ENCODE data around the gene GUCD1.
A peak's percentile ranks its signal among the peaks of the same experiment; 100 is the strongest.
"Not testable (repeated sequence)": the region's sequence is repeated elsewhere in the genome, so short reads cannot be mapped to it uniquely, and the experiment has no call there.

GUCD1 gene

DNA sequence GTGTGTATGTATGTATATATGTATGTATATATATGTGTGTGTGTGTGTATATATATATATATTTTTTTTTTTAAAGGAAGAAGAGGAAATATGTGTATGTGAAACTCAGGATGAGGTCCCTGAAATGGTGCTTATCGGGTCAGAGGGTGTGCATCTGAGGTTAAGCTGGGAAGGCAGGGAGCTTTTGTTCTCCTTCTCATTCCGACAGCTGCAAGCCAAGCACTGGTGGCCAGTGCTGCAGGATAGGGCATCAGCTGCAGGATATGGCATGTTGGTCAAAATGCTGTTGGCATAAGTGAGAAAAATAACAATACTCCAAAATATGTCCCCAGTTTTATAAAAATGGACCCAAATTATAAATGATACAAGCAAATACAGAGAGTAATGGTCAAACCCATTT lies 8.3 kb upstream of the GUCD1 start:
- no peak for DNase-seq

DNA sequence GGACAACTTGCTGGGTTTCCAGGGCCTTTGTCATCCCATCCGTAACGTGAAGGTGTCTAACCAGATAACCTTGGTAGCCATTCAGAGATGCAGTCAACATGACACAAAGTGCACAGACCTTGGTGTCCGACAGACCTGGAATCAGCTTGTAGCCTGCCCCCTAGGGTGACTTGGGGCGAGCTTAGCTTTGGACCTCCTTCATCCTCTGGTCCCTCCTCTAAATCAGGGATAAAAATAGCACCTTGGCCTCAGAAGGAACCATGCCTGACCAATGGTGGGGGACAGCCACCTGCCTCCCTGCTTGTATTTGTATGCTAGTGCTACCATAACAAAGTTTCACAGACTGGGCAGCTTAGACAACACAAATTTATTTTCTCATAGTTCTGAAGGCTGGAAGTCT lies 4.5 kb upstream of the GUCD1 start:
- DNase-seq: no peak

DNA sequence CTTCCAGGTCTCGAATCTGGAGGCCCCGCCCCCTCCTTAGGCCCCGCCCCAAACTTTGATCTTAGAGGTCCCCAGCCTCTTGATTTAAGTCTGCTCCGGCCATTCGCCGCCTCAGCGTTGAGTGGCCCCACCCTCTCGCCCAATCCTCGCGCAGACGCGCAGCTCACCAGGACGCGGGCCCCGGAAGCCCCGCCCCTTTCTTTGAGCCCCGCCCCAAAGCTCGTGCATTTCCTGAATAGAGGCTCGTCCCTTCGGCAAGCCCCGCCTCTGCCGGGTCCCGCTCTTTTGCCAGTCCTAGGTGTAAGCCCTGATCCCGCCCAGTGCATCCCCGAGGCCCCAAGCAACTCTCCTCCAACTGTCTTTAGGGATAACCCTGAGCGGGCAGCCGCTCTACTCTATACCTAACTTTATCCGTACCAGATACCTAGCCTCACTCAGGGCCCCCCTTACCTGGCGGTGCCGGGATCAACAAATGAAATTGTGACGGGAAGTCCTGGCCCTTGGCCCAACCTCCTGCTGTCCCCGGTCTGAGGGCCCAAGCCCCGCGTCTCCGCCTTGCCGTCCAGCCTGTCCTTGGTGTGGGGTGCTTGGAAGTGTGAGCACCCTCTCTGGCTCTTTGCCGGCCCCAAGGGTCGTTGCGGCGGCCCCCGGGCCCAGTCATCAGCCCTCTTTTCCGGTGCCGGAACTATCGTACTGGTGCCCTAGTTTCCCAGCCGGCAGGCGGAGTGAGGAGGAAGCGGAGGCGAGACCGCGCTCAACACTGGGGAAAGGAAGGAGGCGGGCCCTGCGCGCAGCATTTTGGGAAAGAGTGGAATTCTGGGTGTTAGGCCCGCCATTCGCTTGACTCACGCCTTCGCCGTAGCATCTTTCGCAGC lies 464 bp upstream of the GUCD1 start, which contains the start of gene SNRPD3:
Gene SNRPD3 (plus strand): TSS at position 835 of the 875 bp plus-strand sequence. CDS start 1,676 bp downstream, outside the sequence.
- peak; percentile 93 to 96 for DNase-seq

DNA sequence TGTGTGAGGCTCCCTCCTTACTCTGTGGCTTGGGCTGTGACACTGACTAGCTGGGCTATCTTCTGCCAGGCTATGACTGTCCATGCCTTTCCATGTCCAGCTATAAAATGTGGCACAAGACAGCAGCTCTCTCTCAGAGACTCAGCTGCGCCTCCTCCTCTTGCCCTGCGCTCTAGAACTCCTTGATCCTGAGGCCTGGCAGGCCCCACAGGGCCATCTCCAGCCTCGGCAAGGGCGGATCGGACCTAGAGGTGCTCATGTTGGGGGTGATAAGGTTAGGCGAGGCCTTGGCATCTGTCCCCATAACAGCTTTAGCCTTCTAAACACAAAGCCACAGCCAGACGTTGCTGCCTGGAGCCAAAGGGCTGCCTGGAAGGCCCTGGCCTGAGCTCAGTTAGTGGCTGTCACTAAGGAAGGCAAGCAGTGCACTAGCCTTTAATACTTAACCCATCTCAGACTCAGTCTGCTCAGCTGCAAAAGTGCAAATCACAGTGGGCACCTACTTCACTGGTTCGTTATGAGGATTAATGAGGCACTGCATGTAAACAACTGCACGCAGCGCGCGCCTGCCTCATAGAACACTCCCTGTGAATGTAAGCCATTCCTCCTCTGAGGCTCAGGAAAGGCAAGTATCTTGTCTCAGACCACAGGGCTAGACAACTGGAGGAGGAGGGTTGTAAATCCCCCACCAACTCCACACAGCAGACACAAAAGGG lies 1.2 kb downstream of the GUCD1 start:
- DNase-seq: no peak

DNA sequence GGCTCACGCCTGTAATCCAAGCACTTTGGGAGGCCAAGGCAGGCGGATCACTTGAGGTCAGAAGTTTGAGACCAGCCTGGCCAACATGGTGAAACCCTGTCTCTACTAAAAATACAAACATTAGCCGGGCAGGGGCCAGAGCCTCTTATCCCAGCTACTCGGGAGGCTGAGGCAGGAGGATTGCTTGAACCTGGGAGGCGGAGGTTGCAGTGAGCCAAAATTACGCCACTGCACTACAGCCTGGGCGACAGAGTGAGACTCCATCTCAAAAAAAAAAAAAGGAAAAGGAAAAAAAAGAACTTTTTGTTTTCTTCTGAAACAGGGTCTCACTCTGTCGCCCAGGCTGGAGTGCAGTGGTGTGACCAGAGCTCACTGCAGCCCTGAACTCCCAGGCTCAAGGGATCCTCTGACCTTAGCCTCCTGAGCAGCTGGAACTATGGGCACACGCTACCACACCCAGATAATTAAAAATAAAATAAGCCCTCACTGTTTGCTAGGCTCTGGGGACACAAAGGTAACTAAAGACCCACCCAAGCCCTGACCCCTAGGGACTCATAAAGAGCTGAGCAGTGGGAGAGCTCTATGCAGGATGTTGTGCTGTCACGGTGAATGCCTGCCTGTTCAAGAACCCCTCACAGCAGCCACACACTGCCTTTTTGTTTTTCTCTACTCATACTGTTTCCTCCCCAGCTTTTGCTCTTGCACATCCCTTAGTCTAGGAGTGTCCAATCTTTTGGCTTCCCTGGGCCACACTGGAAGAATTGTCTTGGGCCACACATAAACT lies 2.2 kb downstream of the GUCD1 start:
- DNase-seq: not testable (repeated sequence)

DNA sequence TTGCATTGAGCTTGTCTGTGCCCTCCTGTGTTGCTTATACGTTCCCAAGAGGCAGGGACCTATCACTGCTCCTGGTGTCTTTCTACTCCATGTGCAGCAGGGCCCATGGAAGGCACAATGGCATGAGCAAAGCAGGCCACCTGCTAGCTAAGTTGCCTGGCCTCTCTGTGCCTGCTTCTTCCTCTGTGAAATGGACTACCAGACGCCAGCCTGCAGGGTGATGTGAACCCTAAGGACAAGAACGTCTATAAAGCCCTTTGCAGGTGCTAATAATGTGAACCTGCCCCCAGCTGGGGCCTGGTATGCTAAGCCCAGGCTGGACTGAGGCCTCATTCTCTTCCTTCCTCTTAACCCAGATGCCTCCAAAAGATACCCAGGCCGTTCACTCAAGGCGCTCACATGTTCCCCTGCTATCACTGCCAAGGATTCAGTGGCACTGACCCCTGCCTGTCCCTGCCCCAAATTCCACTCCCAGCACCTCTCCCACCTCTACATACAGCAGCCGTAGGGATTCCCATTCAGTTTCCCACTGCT lies 4.0 kb downstream of the GUCD1 start:
- no peak for DNase-seq

DNA sequence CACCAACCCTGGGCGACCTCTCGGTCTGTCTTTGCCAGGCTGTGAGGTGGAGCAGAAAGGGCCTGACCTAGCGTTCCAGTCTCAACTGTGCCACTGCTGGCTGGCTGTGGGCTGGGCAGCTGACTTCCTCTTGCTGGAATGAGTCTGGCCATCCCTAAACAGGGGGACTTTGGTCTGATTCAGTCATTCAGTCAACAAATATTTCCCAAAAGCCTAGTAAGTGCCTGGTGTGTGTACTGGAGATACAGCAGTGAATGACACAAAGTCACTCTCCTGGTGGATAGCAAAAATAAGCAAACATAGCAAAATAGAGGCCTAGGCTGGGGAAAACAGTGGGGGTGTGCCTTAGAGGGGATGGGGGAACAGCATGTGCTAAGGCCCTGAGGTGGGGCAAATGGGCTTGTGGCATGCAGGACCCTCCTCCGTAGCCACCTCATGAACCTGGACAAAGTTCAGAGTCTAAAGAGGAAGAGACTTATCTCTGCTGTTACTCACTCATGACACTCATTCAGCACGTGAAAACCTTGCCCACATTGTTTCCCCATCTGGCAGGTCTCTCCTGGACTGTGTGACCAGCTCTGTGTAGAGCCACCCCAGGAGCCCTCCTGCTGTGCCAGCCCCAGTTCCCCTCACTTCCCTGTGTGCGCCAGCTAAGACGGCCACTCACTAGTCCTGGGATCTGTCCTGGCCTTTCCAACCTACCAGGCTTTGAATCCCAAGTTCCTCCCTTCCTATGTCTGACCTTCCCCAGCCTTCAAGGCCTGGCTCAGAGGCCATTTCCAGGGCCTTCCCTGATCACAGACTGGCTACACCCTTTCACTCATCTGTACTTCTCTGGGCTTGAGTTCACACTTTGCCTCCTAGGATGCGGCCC lies 4.7 kb downstream of the GUCD1 start:
- no peak for DNase-seq

DNA sequence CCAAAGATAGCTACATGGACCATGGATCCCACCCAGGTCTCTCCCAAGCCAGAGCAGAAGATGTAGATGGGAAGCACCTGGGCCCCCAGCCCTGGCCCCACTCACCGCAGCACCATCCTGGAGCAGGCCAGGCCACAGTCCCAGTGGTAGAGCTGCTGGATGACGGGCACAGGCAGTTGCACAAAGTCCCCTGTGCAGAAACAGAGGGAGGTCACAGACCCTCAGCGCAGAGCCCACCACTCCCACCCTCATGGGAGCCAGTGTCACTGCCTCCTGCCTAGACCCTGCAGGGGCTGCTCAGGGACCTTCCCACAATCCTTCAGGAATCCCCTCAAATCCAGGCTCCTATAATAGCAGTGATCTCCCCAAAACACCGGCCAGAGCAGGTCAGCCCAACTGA lies 6.1 kb downstream of the GUCD1 start:
- no peak for DNase-seq

DNA sequence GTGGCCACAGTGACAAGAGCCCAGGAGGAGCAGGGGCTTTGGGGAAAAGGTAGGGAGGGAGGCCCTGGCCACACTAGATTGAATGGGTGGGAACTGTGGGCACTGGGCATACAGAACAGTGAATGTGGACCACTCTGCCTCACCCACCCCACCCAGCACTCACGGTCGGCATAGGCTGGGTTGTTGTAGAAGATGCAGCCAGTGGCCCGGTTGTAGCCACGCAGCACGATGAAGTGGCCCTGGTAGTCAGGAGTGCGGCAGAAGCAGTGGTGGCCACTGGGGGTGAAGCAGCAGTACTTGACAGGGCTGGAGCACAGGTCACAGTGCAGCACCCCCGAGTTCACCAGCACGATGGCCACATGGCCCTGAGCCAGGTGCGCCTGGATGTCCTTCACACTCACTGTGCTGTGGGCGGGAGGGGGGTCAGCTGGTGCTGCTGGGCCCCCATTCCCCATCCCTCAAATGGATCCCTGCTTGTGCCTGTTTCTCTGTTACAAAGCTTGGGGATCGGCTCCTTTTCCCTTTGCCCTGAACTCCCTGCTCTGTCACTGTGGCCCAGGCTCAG lies 11.2 kb downstream of the GUCD1 start:
- DNase-seq: no peak

DNA sequence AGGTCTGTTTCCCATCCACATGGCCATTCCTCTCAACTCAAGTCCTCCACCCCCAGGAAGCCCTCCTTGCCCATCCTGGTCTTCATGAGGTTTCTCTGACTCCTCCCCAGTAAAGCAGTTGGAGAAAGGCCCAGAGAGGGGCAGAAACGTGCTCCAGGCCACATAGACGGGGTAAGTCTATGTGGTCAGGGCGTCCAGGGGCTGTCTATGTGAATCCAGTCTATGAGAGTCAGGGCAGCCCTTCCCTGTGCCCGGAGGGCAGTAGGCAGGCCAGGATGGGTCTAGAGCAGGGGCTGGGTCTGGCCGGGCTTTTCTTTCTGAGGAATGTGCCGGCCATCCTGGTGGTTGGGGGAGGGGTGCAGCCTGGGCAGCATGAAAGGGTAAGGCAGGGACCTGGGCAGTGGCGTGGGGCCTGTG lies 11.7 kb downstream of the GUCD1 start:
- no peak for DNase-seq

DNA sequence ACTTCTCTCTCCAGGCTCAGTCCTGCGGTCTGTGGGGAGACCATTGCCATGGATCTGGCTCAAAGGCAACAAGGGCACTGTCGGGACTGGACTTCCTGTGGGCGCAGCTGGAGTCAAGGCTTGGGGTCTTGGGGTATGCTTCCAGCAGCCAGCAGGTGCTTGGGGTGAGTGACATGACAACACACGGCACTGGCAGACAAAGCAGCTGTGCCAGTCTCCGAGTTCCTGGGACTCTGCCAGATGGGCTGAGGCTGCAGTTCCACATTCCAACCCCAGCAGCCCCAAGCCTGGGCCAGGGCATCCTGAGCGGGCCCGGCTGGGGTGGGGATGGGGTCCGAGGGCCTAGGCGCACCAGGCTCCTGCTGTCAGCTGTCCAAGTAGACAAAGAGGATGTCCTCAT lies 12.3 kb downstream of the GUCD1 start:
- no peak for DNase-seq

DNA sequence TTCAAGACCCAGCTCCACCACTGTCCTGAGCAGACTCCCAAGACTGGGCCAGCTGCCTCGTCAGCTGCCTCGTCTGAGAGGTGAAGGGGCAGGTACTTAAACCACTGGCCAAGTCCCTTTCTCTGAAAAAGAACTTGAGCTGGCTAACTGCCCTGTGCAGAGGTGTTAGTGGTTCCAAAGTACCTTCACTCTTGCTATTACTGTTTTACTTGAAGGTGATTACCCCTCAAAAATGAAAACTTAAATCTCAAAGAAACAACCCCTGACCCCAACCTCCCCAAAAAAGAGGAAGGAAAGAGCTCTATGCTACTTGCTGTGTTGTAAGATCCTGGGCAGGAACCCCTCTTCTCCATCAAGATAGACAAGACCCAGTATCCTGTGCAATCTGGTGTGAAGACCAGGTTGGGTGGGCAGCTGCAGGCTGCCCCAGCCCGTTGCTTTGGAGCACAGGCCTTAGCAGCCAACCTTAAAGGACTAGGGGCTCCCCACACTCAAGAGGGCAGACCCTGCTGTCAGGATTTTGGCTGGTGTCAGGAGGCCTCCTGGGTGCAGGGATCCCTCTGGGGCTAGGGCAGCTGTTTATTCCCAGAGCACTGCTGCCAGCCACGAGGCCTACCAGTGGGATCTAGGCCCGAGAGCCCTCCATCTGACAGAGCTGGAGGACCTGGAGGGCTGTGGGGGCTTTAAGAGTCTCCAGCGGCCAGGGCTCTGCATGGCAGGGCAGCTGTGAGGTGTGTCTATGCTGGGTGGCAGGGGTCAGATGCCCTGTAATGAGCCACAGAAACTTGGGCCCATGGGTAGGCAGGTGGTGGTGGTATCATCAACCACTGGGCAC lies 13.0 kb downstream of the GUCD1 start:
- no peak for DNase-seq

DNA sequence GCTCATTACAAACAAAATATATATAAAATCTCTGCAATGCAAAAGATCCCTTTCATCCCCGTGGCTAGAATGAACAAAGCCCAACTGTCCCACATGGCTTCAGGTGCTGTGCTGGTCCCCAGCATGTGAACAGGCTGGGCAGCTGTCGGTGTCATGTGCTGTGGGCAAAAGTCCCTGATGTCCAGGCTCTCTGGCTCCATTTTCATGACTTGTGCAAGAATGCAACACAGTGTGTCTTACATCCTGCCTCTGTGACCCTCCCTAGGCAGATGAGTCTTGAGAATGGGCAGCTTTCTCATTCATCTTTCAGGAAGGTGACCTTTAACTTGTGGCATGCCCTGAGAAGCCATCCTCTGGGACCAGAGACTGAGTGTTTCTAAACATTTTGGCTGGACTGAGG lies 14.5 kb downstream of the GUCD1 start:
- DNase-seq: no peak

DNA sequence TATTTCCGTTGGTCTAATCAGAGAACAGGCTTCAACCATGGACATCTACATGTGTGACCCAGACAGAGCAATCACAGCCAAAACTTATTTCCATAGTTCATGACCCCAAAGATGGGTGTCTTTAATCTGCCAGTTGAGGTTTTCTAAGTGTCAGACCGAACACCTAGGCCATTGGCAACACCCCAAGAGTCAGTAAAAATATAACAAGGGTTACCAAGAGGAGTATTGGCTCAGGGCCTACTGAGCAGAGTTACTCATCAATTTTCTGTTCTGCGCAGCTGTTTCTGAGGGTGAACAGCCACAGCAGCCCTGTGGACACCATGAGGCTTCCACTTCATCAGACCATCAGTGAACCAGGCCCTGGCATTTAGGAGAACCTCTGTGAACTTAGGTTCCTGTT lies 18.8 kb downstream of the GUCD1 start:
- no peak for DNase-seq

DNA sequence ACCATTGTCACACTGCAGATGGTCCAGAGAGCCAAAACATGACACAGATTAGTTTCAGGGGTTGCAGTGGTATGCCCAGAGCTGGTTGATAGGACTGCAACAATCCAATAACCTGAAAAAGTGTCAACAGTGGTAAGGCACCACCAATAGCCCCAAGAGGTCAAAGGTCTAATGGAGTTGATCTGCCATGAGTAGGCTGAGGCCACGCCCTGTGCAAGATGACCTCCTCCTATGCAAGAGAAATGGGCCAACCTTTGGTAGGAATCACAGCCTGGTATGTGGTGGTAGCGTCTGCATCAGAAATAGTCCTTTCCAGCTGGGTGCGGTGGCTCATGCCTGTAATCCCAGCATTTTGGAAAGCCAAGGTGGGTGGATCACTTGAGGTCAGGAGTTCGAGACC lies 19.6 kb downstream of the GUCD1 start:
- no peak for DNase-seq

DNA sequence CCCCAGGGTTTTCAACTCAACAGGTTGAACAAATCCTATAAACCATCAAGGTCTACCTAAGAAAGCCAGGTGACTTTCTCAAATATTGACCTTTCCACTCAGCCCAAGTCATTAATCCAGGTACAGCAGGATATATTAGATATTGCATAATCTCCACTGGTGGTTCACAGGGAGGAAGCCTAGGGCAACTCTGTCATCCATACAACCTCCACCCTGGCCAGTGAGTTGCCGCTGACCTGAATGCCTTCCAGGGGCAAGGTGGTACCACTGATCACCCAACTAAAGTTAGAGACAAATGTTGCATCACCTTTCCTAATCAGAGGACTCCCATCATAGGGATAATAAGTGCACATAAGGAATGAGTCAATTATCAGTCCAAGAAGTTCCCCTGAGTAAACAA lies 22.9 kb downstream of the GUCD1 start:
- no peak for DNase-seq

DNA sequence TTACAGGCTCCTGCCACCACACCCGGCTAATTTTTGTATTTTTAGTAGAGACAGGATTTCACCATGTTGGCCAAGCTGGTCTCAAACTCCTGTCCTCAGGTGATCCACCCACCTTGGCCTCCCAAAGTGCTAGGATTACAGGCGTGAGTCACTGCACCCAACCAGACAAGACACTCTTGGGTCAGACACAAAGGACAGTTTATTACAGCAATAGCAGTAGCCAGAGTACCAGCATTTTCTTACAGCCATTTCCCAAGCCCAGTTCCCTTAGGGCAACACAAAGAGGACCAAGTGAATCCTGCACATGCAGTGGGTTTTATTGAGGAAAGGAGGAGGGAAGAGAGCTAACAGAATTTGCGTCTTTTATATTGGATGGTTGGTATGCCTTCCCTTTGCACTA lies 24.0 kb downstream of the GUCD1 start:
- not testable (repeated sequence) for DNase-seq

DNA sequence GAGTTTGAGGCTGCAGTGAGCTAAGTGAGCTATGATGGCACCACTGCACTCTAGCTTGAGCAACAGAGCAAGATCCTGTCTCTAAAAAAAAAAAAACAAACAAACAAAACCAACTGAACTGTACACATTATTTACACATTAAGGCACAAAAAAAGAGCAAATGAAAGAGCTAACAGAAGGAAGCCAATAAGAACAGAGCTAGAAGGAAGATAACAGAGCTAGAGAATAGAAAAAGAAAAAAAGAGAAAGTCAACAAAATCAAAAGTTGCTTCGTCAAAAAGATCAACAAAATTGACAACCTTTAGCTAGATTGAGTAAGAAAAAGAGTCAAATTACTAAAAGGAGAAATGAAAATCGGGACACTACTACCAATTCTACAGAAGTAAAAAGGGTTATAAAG lies 25.0 kb downstream of the GUCD1 start:
- DNase-seq: no peak

DNA sequence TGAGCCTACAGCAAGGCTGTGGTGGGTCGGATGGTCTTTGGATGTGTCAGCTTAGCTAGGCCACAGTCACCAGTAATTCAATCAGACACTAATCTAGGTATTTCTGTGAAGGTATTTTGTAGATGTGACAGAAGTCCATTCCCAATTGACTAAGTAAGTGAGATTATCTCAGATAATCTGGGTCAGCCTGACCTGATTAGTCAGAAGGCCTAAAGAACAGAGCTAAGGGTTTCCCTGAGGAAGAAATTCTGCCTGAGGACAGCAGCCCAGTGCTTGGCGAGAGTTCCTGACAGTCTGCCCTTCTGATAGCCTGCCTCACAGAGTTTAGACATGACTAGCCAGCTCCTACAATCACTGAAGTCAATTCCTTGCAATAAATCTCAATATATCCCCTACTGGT lies 28.7 kb downstream of the GUCD1 start:
- no peak for DNase-seq

DNA sequence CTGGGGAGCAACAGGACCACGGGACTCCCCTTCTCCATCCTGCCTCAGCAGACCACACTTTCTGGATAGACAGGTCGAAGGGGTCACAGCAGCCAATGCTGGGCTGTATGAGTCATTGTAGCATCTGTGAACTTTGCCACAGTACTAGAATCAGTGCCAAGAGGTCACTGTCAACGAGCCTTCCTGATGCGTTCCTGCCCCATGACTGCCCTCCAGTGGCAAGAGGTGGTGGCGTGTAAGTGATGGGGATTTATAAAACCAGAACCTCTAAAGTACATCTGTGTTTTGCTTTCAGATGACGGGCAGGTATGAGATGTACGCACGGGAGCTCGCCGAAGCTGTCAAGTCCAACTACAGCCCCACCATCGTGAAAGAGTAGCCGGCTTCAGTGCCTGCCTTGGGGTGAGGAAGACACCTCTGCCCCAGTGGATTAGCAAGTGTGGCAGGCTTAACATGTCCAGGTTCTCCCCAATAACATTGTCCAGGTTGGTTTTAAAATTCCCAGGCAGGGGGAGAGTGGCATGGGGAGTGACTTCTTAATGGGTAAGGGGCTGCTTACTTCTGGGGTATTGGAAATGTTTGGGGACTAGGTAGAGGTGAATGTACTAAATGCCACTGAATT lies 29.4 kb downstream of the GUCD1 start:
- peak; percentile 41 to 63 for DNase-seq

All from SHP77 (cell line).